A549 treated with Hydrocortisone at 1 μM for 4 hours (cell line): Measurements from ENCODE around the gene GBP1. TPM values are rescaled to one million over a fixed set of nuclear protein-coding genes. Genes with fewer than 3 reads are reported as not detected.

Experiments used
- total RNA-seq: library from RNA; stranded (reverse); fragments of 200-300 nt; extraction: Qiagen RNA extraction; gene quantifications from 5 replicates; pipeline ENCODE4 v1.2.3, GENCODE V29; 2022

GBP1 gene, protein sequence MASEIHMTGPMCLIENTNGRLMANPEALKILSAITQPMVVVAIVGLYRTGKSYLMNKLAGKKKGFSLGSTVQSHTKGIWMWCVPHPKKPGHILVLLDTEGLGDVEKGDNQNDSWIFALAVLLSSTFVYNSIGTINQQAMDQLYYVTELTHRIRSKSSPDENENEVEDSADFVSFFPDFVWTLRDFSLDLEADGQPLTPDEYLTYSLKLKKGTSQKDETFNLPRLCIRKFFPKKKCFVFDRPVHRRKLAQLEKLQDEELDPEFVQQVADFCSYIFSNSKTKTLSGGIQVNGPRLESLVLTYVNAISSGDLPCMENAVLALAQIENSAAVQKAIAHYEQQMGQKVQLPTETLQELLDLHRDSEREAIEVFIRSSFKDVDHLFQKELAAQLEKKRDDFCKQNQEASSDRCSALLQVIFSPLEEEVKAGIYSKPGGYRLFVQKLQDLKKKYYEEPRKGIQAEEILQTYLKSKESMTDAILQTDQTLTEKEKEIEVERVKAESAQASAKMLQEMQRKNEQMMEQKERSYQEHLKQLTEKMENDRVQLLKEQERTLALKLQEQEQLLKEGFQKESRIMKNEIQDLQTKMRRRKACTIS
- total RNA-seq, result 0.09 to 0.16 TPM (median 0.13 TPM) in 5 replicates

DNA sequence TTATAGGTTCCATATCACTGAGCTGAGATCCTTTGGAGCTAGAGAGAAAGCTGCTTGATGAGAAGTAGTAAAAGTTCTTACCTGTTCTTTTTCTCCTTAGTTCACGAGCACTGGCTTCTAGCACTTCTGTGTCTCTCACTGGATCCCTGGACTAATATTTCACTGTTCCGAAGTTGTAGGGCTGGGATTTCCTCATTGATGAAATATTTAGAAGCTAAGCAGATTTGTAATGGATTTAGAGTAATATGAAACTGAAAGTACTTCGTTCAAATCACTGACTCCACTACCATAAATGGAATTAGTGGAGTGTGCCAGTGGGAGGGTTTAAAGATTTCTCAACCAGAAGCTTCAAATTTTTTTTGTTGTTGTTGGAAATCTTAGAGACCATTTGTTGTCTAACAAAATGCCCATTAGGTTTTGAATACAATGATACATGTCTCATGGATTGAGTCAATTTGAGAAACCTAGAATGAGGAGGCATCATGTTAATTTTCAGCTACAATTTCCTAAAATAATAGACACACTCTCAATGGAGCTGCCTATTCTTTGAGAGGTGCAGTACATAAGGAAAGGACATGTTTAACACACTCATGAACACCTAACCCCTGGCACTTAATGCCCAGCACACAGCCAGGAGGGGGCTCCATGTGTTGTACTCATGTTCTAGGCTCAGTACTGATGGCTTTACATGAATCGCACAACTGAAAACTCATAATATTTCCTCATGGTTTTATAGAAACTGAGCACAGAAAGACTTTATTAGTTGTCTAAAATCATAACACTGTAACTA lies at the start of gene GBP1:
Gene GBP1 (minus strand): TSS at position 130 of the 790 bp plus-strand sequence. CDS start 1,974 bp downstream, outside the sequence.

DNA sequence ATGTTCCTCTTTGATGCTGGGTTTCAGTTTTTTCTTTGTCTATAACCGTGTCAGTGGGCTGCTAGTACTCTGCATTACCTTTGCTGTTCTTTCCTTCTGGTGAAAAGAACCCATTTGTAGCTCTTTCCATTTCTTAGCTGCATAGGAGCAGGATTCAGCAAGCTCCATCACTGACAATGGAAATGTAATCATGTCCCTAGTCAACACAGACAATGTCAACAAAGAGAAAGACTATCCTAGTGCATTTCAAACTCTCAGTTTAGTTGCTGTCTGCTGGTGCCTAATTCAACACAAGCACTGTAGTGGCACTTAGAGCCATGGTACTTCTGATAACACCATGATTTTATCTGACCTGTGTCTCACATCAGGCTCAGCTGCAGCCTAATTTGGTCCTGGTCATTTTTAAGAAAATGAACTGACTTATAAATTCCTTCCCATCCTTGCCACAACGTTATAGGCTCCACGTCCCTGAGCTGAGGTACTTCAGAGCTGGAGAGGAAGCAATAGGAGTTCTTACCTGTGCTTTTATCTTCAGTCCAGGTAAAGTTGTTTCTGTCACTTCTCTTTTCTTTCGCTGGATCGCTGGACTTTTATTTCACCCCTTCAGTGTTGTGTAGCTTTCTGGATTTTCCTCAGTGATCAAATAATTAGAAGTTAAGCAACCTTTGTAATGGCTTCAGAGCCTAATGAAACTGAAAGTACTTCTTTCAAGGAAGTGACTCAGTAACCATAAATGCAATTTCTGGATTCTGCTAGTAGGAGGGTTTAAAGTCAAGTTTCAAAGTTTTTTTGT lies 42.6 kb downstream of the GBP1 start, which contains the start of gene GBP3:
Gene GBP3 (minus strand): TSS at position 700 of the 793 bp plus-strand sequence. CDS start 2,145 bp downstream, outside the sequence.

Other genes starting within 250 kb of the GBP1 start
- gene GTF2B, start 173.6 kb downstream of the GBP1 start, total RNA-seq, result 22.9 to 28.6 TPM (median 24.9 TPM) in 5 replicates
- 6.9 to 9.0 TPM (median 7.7 TPM) in 5 replicates for gene KYAT3, start 72.6 kb downstream of the GBP1 start, total RNA-seq
- 1.8 to 2.9 TPM (median 1.9 TPM) in 5 replicates for gene RBMXL1, start 72.6 kb downstream of the GBP1 start, total RNA-seq
- 0.73 to 2.4 TPM (median 1.1 TPM) in 5 replicates for gene GBP3, start 42.3 kb downstream of the GBP1 start, total RNA-seq
- 0.53 to 0.97 TPM (median 0.76 TPM) in 5 replicates for gene GBP2, start 60.9 kb upstream of the GBP1 start, total RNA-seq
- gene GBP7, start 110.8 kb upstream of the GBP1 start, total RNA-seq, result not detected in 5 replicates
- 0.02 TPM in 1 of 5 replicates, not detected in the others for gene GBP4, start 133.7 kb upstream of the GBP1 start, total RNA-seq
- gene GBP5, start 207.7 kb upstream of the GBP1 start, total RNA-seq, result 0.06 to 0.10 TPM in 2 of 5 replicates, not detected in the others